GM18520 (cell line): Measurements from ENCODE around the gene KRTAP19-6.
"Not testable (repeated sequence)": the region's sequence is repeated elsewhere in the genome, so short reads cannot be mapped to it uniquely, and the experiment has no call there.

ENCODE experiments used
- ATAC-seq: cut with Tn5 transposase; IDR thresholded peaks from one replicate; pipeline ENCODE4 v1.9.1; 2021; ENCODE audit not compliant: unreplicated experiment

KRTAP19-6 gene, protein sequence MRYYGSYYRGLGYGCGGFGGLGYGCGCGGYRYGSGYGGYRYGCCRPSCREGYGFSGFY

DNA sequence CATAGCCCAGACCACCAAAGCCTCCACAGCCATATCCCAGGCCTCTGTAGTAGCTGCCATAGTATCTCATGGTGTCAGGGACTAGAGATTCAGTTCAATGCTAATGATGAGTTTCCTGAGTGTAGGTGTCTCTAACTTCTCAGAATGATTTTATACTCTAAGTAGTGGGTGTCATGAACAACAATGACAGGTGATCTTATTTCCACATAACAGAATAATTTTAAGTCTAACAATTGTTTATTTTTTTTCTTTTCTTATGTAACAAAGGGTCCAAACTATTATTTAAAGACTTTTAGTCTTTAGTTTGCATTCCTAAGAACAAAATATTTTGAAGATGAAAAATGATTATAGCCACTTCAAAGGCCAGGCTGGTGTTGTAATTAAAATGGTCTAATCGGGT lies at the start of gene KRTAP19-6:
TSS of gene KRTAP19-6 (minus strand) at position 101 of the 400 bp plus-strand sequence. CDS start at position 70, 31 bp downstream.
- ATAC-seq, result no peak

GRCh38 chr21:30590297-30590696 lies 48.6 kb upstream of the KRTAP19-6 start, which contains the start of gene KRTAP22-2:
TSS of gene KRTAP22-2 (minus strand) at chr21:30590397.
- no peak for ATAC-seq

DNA sequence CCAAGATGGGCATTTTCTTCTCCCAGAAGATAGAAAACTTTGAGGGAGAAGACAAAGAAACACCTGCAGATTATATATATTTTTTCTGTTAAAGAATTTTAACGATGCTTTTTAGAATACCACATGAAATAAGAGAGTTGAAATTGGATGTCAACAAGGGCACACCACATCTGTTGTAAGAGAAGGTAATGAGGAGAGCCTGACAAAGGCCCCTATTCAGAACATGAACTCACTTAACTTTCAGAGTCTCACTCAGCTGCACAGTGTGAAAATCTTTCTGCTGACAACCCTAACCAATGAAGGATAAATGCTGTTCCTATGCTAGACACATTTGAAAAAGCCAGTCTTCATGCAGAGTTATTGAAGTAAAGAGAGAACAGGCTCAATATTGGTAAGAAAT lies 41.2 kb upstream of the KRTAP19-6 start:
- ATAC-seq, result no peak

DNA sequence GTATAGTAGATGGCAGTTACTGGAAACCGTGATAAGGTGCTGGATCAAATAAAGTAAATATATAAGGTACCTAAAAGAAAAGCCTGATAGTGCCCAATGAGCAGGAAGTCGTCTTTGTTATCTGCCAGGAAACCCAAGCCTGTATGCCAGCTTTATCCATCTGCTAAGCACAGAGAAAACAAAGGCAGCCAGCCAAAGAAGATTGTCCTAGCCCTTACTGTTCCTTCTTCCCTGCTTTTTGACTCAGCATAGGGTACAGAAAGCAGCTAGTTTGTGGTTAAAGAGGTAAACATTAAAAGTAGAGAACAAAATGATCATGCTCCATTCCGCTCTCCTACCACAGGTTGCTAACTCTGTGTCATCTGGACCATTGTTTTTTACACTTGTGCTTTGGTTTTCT lies 38.5 kb upstream of the KRTAP19-6 start:
- ATAC-seq, result no peak

DNA sequence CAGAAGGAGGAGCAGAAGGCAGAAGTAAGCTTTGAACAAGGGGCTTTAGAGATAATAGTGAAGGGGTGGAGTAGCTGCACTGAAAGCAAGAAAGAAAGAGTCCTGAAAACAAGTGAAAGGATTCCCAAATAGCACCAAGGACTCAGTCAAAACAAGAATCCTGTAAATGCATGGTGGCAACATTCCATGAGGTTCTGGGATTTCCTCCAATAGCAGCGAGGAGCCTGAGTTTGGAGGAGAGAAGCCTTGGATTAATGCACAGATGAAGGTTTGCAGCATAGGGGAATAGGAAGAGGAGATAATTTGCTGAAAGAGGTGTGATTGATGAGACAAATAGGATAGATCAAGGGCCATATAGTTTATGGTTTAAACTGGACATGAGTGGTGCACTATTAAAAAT lies 37.7 kb upstream of the KRTAP19-6 start:
- ATAC-seq, result no peak

DNA sequence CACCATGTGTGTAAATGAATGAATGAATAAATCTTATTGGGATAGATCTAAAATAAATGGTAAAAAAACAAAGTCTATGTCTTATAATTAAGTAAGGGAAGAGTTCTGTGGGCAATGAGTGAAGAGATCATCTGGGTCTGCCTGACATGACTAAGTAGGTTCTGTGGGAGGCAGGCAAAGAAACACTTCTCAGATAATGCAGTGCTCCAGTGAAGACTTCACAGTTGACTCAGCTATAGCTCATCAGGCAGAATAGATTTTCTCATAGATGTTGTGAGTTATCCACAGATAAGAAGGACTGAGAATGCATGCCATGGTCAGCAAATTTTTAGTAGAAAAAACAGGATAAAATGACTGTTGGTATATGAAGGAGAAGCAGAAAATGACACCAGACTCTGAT lies 36.1 kb upstream of the KRTAP19-6 start:
- no peak for ATAC-seq

DNA sequence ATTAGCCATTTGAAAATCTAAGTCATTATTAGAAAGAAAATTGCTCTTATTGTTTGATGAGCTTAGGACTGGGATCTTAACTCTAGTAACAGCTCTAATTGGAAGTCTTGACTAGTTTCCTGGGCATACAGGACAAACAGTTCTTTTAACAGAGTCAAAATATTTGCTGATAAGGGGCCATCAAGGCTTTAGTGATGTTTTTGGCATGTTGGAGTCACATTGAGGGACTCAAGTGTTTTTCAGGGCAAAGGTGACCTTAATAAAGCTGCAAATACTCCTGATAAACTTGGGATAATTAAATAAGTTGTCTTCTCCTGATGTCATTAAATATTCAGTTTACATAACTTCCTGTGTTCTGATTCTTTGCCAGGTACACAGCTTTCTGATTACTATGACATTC lies 26.0 kb upstream of the KRTAP19-6 start:
- no peak for ATAC-seq

DNA sequence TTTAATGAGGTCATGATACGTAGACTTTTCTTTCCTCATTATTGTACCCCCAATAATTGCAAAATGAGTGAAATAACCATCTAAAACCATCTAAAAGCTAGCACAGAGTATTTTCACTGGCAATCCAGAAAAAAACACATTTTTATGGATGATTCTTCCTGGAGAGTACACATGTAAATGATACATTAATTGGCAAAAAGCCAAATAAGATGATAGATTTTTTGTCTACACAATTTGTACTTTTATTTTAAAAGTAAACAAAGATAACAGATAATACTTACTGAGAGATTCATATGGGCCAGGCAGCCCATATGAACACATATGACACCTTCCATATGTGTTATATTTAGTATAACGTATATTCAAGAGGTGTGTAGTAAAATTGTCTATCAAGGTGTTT lies 22.0 kb upstream of the KRTAP19-6 start:
- ATAC-seq, result no peak

DNA sequence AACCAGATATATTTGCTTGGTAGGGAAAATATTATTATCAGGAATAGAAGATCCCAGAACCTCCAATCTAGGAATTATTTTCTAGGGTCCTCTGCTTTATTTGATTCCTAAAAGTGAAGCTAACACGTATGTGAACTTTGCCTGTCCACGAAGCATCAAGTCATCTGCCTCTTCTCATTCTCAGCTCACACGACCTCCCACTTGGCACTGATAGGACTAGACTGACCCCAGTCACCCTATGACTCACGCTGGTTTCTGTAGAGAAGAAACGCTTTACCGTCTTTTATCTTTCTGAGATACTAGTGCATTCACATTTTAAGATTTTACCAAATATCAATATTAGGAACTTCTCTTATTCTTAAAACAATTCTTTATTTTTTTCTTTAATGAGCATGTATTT lies 21.4 kb upstream of the KRTAP19-6 start:
- ATAC-seq, result no peak

GRCh38 chr21:30561957-30562356 lies 20.3 kb upstream of the KRTAP19-6 start:
- ATAC-seq, result no peak

DNA sequence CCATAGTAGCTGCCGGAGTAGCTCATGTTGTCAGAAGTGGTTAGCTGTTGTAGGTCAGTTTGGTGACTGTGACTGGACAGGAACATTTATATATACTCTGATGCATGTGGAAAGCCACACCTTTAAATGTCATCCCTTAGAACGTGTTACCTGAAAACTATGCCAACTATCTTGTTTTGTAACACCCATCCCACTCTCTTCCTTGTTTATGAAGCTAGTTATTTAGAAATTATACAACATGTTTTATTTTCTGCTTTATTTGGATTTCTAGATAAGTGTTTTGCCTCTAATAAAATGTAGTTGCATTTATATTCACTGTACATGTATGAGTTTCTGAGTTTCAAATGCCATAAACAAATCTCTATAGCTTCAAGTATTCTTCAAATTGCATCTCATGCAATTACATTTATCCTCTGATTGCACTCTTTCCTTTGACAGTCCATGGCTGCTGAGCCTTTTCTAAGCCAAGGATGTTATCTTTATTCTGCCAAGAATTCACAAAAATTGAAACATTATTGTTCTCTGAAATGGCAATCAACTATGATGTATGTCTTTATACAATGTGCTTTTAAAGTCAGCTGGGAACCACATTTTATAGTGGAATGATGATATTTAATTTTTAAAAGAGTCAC lies 19.7 kb upstream of the KRTAP19-6 start, which contains the start of gene KRTAP19-7:
TSS of gene KRTAP19-7 (minus strand) at position 51 of the 632 bp plus-strand sequence. CDS start at position 26, 25 bp downstream.
- ATAC-seq, result no peak

GRCh38 chr21:30555095-30555494 lies 13.4 kb upstream of the KRTAP19-6 start:
- no peak for ATAC-seq

GRCh38 chr21:30552782-30553181 lies 11.1 kb upstream of the KRTAP19-6 start:
- no peak for ATAC-seq

DNA sequence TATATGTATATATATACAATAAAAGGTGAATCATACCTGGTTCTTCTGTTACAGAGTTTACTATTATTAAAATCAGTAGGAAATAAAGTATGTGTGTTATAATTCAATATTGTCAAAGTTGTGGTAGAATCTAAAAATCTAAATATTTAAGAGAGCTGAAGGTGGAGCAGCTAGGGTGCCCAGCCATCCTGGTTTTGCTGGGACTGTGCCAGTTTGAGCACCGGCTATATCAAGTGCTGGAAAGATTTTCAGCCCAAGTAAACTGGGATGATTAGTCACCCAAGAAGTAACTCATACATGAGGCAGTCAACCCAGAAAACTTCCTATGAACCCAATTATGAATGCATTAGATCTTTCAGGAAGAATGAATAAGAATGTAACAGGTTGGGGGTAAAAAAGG lies 22.8 kb downstream of the KRTAP19-6 start:
- no peak for ATAC-seq

DNA sequence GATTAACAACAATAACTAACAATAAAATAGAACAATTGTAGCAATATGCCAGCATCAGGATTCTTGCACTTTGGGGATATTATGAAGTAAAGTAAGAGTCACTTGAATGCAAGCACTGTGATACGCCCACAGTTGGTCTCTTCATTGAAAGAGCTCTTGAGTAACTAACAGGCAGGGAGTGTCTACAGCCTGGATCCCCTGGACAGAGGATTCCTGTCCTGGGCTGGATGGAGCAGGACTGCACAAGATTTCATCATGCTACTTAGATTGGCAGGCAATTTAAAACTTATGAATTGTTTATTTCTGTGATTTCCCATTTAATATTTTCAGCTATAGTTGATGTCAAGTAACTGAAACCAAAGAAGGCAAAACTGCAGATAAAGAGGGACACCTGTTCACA lies 26.0 kb downstream of the KRTAP19-6 start:
- ATAC-seq, result no peak

GRCh38 chr21:30505621-30506205 lies 36.0 kb downstream of the KRTAP19-6 start:
- not testable (repeated sequence) for ATAC-seq

GRCh38 chr21:30502041-30502440 lies 39.6 kb downstream of the KRTAP19-6 start, which contains the start of gene KRTAP19-5:
TSS of gene KRTAP19-5 (minus strand) at chr21:30502141. CDS start at chr21:30502090, 51 bp downstream.
- no peak for ATAC-seq

- ATAC-seq, result no peak
These were observed 44.6 kb downstream of the KRTAP19-6 start, which contains the start of gene KRTAP19-4 for GRCh38 chr21:30497065-30497464. TSS of gene KRTAP19-4 (minus strand) at chr21:30497165. CDS start at chr21:30497110, 55 bp downstream.

- no peak for ATAC-seq
These were observed 49.7 kb downstream of the KRTAP19-6 start, which contains the start of gene KRTAP19-3 for GRCh38 chr21:30491963-30492428. TSS of gene KRTAP19-3 (minus strand) at chr21:30492013. CDS start at chr21:30491957, 56 bp downstream.
